Fibroblast of peridontal ligament (primary cell): ENCODE data around the gene RAMACL.

Experiments used
- DNase-seq: peaks from one replicate; pipeline ENCODE4 v3.0.0-alpha.2; 2010; ENCODE audit errors: extremely low read depth

The RAMACL gene

GRCh38 chr6:166533205-166533824, 53.2 kb downstream of the RAMACL start:
- no peak for DNase-seq
